ENCODE measurements around the gene KLK15.
A peak's percentile ranks its signal among the peaks of the same experiment; 100 is the strongest.

DNA sequence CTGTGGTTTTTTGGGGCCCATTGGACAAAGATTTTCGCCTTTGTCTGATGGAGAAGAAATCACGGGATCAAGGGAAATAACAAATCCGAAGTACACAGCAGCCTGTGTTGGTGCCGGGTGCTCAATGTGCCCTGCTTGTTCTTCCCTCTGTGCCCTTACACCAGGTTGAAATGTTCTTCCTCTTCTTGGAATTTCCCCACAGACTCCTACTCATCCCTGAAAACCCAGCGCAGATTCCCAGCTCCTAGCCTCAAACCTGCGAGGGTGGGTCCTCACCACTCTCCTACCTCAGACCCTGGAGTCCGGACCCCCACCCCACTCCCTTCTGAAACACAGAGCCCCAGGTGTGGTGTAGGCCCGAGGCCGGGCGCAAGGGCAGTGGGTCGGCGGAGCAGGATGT lies 48.0 kb downstream of the KLK15 start:
- no peak for TF ChIP-seq GLIS3 (CRISPR knock-in tag; IDR thresholded peaks at IDR 0.05)
- peak; percentile 79; the same call in 1 of the 2 replicates for TF ChIP-seq ZFP3 (CRISPR knock-in tag; IDR thresholded peaks at IDR 0.05)
- no peak for TF ChIP-seq TCF4 (CRISPR knock-in tag; IDR thresholded peaks at IDR 0.05; ENCODE audit: borderline replicate concordance)
- no peak for TF ChIP-seq PATZ1 (CRISPR knock-in tag; IDR thresholded peaks at IDR 0.05; ENCODE audit: borderline replicate concordance)
- TF ChIP-seq CSRNP3 (CRISPR knock-in tag; IDR thresholded peaks at IDR 0.05): no peak
- no peak for TF ChIP-seq ARNTL (CRISPR knock-in tag; IDR thresholded peaks at IDR 0.05; ENCODE audit: borderline replicate concordance, low read depth)
- TF ChIP-seq ZFP30 (CRISPR knock-in tag; IDR thresholded peaks at IDR 0.05): no peak
